Measurements from ENCODE around the gene F11R. TPM values are rescaled to one million over a fixed set of nuclear protein-coding genes. Genes with fewer than 3 reads are reported as not detected.

Gene F11R
- polyA plus RNA-seq, 1 experiment, result 2.0 TPM

DNA sequence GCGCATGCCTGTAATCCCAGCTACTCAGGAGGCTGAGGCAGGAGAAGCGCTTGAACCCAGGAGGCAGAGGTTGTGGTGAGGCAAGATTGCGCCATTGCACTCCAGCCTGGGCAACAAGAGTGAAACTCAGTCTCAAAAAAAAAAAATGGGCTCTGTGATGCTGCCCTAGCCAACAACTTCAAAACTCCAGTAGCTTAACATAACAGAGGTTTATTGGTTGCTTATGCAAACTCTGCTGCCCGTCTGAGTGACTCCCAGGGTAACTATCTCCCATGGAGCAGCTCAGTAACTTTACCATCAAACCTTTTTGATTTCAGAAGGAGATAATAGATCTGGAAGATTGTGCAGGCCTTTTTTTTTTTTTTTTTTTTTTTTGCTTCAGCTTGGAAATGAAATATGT is 47.5 kb downstream of the F11R start:
- Histone ChIP-seq H3K27ac (ENCODE audit: low read depth, low read length) (no peak overlapping the region), H3K4me3 (ENCODE audit: low read depth, low read length) (no peak overlapping the region), H3K9me3 (ENCODE audit: control insufficient read depth, insufficient read depth, low read length) (no peaks in the 10 kb centered on the region), H3K27me3 (ENCODE audit: control insufficient read depth, insufficient read depth, low read length) (no peaks in the 10 kb centered on the region)
- no peak for DNase-seq (ENCODE audit: low read depth, low spot score)
- TF ChIP-seq, protein P1, sequence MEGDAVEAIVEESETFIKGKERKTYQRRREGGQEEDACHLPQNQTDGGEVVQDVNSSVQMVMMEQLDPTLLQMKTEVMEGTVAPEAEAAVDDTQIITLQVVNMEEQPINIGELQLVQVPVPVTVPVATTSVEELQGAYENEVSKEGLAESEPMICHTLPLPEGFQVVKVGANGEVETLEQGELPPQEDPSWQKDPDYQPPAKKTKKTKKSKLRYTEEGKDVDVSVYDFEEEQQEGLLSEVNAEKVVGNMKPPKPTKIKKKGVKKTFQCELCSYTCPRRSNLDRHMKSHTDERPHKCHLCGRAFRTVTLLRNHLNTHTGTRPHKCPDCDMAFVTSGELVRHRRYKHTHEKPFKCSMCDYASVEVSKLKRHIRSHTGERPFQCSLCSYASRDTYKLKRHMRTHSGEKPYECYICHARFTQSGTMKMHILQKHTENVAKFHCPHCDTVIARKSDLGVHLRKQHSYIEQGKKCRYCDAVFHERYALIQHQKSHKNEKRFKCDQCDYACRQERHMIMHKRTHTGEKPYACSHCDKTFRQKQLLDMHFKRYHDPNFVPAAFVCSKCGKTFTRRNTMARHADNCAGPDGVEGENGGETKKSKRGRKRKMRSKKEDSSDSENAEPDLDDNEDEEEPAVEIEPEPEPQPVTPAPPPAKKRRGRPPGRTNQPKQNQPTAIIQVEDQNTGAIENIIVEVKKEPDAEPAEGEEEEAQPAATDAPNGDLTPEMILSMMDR (IDR thresholded peaks at IDR 0.05; ENCODE audit: low read depth, low read length), result no peak
- ChIA-PET CTCF (interaction anchor here (1.0 kb wide), 1 partner anchor 17 kb away, joined by 8 read pairs; no protein-coding TSS in a partner anchor), POLR2A (no interaction called here)

DNA sequence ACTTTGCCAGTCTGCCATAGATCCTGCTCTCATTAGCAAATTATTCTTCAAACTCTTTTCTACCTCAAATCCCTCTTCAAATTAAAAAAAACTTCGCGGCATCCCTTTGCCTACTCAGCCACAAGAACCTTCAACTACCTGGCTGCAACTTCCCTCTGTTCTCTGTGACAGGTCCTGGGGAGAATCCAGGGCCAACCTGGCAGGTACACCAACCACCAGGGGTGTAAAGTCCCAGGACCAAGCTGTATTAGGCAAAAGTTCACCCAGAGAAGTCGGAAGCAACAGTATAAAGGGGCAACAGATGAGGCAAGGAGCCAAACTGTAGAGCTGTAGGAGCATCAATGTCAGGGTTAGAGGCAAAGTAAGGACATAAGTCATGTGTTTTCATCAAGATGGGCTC is 48.0 kb downstream of the F11R start:
- no peak for DNase-seq (ENCODE audit: low read depth, low spot score)
- CTCF ChIA-PET, result interaction anchor here (1.0 to 1.3 kb wide), 2 partner anchors 17 kb away, joined by 8 to 9 read pairs; no protein-coding TSS in a partner anchor
- TF ChIP-seq, protein P1 (IDR thresholded peaks at IDR 0.05; ENCODE audit: low read depth, low read length), result no peak
- H3K27me3 ChIP-seq (ENCODE audit: control insufficient read depth, insufficient read depth, low read length), result no peaks in the 10 kb centered on the region
- no peaks in the 10 kb centered on the region for H3K9me3 ChIP-seq (ENCODE audit: control insufficient read depth, insufficient read depth, low read length)
- POLR2A ChIA-PET, result no interaction called here
- H3K27ac ChIP-seq (ENCODE audit: low read depth, low read length), result no peak overlapping the region
- no peak overlapping the region for H3K4me3 ChIP-seq (ENCODE audit: low read depth, low read length)

DNA sequence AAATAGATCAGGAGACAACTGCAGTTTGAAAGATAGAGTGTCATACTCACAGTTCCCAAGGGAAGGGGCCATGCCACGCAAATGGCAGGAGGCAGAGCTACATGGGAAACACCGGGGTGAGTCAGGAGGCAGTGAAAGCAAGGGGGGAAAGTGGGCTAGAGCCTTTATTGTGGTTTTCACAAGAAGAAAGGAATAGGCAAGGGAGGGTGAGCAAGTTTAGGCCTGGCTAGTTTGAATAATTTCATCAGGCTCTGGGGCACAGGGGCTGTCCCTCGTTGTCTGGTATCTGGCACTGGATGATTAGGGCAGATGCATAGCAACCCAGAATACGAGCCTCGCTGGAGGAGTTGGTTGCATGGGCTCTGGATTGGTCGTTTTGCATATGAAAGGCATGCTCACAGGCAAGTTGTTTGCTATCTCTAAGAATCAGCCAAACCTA is 49.3 kb downstream of the F11R start:
- Histone ChIP-seq H3K27me3 (ENCODE audit: control insufficient read depth, insufficient read depth, low read length) (no peaks in the 10 kb centered on the region), H3K4me3 (ENCODE audit: low read depth, low read length) (no peak overlapping the region), H3K9me3 (ENCODE audit: control insufficient read depth, insufficient read depth, low read length) (no peaks in the 10 kb centered on the region), H3K27ac (ENCODE audit: low read depth, low read length) (no peak overlapping the region)
- CTCF ChIA-PET, result interaction anchor here (1.3 kb wide), 1 partner anchor 18 kb away, joined by 9 read pairs; no protein-coding TSS in a partner anchor
- POLR2A ChIA-PET, result no interaction called here
- TF ChIP-seq, protein P1 (IDR thresholded peaks at IDR 0.05; ENCODE audit: low read depth, low read length), result no peak
- no peak for DNase-seq (ENCODE audit: low read depth, low spot score)

DNA sequence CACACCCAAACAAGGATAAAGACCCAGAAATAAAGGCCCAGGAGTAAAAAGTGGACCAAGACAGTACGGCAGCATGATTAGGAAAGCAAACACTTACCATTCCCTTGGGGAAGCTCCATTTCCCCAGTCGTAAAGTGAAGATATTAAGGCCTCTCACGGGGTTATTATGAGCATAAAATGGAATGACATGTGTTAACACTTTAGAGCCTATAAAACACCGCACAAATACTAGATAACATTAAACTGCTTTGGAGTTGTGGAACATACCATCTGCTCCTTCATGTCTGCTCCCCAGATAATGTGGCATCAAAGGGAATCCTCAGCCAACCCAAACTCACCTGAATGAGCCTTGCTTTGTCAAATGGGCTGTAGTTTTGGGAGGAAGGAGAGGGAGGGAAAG is 57.4 kb downstream of the F11R start:
- POLR2A ChIA-PET, result no interaction called here
- Histone ChIP-seq H3K9me3 (ENCODE audit: control insufficient read depth, insufficient read depth, low read length) (no peaks in the 10 kb centered on the region), H3K27me3 (ENCODE audit: control insufficient read depth, insufficient read depth, low read length) (no peaks in the 10 kb centered on the region), H3K4me3 (ENCODE audit: low read depth, low read length) (no peak overlapping the region), H3K27ac (ENCODE audit: low read depth, low read length) (no peak overlapping the region)
- TF ChIP-seq, protein P1 (IDR thresholded peaks at IDR 0.05; ENCODE audit: low read depth, low read length), result no peak
- CTCF ChIA-PET, result interaction anchor here (0.6 to 0.8 kb wide), 2 partner anchors 12 to 129 kb away, joined by 3 to 5 read pairs; no protein-coding TSS in a partner anchor
- DNase-seq (ENCODE audit: low read depth, low spot score), result no peak

DNA sequence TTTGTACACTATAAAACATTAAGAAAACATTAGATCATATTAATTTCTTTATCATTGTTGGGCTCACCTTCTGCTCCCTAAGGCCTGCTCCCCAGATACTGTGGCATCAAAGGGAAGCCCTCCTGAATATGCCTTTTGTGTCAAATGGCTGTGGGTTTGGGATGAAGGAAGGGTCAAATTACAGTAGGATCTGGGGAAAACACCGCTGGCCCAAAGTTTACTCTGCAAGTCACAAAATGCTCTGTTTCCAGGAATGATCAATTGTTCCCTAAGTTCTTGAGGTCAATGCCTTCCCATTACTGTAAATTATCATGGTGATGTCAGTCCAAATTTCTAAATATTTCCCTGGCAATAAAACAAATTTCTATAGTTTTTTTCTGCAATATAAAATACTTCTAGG is 59.5 kb downstream of the F11R start:
- Histone ChIP-seq H3K27ac (ENCODE audit: low read depth, low read length) (no peak overlapping the region), H3K4me3 (ENCODE audit: low read depth, low read length) (no peak overlapping the region), H3K27me3 (ENCODE audit: control insufficient read depth, insufficient read depth, low read length) (no peaks in the 10 kb centered on the region), H3K9me3 (ENCODE audit: control insufficient read depth, insufficient read depth, low read length) (no peaks in the 10 kb centered on the region)
- CTCF ChIA-PET, result interaction anchor here (1.0 kb wide), 1 partner anchor 10 kb away, joined by 3 read pairs; no protein-coding TSS in a partner anchor
- TF ChIP-seq, protein P1 (IDR thresholded peaks at IDR 0.05; ENCODE audit: low read depth, low read length), result no peak
- DNase-seq (ENCODE audit: low read depth, low spot score), result no peak
- POLR2A ChIA-PET, result no interaction called here
